ENCODE data around the gene STXBP6.

STXBP6 gene

DNA sequence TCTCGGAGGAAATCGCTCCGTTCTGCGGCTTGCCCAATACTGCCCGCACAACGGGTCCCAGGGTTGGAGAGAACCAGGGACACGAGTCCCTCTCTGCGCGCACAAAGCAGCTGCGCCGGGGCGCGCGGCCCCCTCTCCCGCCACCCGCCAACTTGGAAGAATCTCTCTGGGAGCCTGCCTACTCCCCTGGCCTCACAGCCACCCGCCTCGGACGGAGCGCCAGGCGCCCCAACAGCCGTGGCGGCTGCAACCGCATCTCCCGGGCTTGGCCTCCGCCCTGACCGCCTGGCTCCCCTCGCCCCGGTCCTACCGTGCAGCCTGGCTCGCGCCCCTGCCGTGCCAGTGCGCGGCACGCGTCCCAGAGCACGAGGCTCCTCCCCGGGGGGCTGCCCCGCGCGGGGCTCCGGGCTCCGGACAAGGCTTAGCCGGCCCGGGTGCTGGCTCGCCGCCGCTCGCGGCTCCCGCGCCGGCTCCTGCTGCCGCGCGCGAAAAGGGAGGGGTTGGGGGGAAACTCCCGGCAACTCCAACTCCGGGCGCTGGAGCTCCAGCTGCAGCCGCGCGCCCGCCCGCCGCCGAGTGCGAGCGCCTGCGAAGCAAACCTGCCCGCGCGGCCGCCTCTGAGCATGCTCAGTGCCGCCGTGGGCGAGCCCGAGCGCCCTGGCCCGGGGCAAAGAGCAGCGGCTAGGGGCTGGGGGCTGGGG lies at the start of gene STXBP6:
STXBP6 (minus strand) TSS at position 580 of the 701 bp plus-strand sequence. CDS start 75,329 bp downstream, outside the sequence.
- DNase-seq (ENCODE audit: low spot score), result peak; percentile 17

DNA sequence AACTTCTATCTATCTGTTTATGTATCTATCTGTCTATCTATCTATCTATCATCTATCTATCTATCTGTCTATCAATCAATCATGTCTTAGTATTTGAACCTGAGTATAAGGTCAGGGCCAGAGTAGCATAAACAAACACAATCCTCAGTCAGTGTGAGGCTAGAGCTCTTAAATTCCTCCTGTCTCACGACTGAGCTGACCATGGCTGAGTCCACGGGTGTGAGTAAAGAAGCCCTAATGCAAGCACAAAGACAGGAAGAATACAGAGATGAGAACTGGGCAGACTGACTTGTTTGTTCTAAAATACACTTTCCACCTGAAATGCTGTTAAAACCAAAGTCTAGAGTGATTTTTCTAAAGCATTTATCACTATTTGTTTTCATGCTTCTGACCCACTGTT lies 47.2 kb upstream of the STXBP6 start:
- no peak for DNase-seq (ENCODE audit: low spot score)

DNA sequence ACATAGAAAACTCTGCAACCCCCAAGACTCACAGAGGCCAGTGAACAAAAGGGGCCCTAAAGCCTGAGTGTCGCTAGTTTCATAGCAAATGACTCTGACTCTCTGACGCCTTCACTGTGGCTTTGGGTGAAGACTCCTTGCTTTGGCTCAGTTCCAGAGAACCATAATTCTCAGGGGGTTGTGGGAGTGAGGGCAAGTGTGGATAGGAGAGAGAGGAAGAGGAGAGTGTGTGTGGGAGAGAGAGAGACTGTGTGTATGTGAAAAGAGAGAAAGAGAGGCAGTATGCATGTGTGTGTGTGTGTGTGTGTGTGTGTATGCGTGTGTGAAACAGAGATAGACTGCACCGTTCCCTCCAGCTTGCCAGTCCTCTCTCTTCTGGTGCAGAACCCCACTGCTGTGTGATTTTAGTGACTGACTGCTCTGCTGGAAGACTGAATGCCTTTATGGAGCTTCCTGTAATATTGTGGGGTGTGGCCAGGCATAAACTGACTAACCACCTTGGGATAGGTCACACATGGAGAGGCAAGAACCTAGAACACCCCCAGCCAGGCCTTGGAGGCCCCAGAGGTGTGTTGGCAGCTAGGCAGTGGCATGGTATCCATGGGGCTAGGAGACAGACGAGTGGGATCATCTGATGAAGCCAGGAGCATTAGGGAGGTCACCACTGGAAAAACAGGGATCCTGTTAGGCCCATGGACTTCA lies 45.9 kb upstream of the STXBP6 start:
- DNase-seq (ENCODE audit: low spot score), result no peak

DNA sequence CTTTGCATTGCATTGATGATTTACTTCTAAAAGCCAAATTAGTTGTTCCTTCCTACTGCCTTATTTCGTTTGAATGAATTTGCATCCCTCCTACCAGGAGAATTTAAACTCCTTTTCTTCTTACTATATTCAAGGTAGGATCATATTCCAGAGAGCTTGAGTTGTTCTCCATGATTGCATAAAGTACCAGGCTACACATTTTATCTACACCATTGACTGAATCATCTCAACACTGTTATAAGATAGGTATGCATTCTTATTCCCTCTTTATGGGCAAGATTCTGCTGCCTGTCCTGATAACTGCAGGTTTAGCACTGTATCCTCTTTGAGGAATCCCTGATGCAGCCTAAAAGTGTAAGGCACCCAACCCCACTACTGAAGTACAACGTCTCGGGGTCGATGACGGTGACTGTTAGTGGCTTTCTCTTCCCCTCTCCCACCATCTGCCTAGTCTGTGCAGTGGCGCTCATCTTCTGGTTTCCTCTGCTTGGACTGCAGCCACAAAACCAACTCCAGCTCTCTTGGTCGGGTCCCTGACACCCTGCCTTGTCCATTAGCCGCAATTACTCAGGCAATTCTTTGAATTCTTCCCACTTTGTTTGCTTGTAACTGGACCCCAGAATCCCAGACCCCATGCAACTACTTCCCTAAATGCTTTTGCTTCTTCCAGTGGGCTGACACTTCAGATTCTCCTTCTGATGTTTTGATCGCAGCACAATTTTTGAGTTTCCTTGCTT lies 44.4 kb upstream of the STXBP6 start:
- no peak for DNase-seq (ENCODE audit: low spot score)

DNA sequence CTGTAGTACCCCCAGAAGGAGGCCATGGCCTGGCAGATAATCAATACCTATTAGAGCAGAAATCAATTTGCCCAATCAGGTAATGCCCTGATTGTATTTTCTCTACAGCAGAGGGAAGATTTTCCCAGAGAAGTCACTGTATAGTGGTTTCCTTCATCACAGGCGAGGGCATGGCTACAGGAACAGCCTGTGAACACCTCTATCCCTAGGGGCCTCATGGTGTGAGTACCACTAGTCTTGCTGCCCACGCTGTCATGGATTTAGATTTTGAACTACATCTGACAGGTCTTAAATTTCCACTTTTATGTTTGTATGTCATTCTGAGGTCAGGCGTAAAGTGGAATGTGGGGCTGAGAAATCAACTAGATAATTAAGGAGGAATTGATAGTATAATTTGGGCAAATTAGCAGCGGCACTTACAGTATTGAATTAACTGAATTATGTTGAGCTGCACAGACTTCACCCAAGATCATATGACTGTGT lies 42.4 kb upstream of the STXBP6 start:
- no peak for DNase-seq (ENCODE audit: low spot score)

DNA sequence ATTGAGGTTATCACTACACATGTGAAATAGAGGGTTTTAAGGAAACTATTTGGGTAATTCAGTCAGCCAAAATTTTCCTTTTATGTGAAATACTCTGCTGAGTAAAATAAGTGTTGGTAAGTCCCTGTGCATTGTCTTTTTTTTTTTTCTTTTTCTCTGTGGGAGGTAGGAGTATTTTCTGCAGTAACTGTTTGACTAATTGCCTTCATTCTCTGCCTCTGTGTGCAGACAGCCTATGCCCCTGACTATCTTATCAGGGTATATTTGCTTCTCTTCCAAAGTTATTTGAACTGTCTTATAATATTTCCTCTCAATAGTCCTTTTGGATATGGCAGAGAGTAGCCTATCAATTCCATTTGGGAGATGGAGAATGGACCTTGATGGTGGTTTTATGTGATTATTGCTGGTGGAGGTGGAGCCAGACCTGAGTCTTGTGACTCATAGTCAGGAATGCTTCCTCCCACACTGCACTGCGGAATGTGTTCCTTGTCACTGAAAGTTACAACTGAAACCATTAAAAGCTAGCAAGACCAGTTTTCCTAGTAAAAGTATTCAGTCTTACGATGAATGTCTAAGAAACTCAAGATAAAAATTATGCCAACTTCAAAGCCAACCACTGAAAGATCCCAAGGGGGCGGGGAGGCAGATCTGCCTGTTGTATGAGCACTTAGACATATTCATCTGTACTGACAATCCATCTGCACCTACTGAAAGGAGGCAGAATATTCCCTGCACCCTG lies 40.9 kb upstream of the STXBP6 start:
- DNase-seq (ENCODE audit: low spot score), result peak; percentile 14

DNA sequence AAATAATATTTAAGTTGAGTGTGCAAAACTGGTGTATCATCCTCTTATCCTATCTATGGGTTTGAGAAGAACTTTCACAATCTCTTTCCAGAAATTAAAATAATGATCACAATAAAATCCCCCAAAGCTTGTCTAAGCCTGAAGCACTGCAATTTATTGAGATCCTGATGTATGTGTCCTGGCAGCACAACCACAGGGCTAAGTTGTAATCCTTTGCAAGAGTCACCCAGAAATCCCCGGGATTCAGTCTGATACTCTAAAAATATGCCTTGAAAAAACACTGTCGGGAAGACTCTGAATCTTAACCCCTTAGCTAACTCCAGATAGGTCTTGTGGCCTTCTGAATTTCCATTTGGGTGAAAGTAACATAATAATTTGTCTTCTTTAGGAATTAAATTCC lies 40.3 kb upstream of the STXBP6 start:
- no peak for DNase-seq (ENCODE audit: low spot score)

DNA sequence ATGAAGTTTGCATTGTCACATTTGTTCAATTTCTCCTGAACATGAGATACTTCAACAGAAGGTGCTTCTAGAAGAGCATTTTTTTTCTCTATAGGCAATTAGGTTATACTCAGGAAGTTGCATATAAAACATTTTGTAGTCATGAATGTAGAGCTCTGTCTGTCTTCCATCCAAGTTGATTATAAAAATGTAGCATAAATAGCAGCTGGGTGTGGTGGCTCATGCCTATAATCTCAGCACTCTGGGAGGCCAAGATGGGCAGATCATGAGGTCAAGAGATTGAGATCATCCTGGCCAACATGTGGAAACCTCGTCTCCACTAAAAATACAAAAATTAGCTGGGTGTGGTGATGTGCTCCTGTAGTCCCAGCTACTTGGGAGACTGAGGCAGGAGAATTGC lies 39.5 kb upstream of the STXBP6 start:
- DNase-seq (ENCODE audit: low spot score), result no peak

DNA sequence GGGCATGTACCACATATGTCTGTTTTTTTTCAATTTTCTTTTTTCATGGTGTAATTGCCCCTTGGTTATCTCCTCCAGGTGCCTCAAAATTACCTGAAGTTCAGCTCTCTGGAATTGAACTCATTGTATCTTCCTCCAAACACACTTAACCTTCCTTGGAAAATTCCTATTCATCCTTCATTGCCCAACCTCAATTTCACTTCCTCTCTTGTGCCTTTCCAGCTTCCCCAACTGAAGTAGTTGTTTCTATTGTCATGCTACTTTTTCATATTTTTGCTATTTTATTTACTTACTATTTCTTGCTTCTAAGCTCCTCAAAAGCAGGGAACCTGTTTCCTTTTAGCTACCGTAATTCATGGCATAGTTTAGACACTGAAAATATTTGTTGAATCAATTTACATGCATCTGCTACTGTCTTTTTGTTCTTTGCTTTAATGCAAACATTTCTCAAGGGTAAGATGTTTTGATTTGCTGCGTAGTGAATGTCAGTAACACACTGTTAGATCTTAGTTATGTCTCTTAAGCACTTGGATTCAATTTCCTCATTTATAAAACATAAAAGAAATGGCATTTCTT lies 37.0 kb upstream of the STXBP6 start:
- DNase-seq (ENCODE audit: low spot score), result no peak

DNA sequence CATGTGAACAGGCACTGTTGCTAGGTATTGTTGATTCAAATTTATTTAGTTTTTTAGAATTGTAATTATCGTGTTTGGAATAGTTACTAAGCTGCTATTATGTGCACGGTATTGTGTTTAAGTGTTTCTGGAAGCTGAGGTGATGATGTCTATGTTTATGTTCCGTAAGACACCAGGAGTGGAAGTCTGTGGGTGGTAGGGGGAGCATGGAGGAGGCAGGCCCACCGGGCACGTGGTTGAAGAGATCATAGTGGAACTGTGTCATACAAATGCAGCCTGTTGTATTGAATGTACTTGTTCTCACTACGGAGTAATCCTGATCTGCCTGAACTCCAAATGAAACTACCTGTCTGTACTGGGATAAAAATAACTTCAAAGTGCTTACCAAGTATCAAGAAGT lies 36.1 kb upstream of the STXBP6 start:
- DNase-seq (ENCODE audit: low spot score), result no peak

DNA sequence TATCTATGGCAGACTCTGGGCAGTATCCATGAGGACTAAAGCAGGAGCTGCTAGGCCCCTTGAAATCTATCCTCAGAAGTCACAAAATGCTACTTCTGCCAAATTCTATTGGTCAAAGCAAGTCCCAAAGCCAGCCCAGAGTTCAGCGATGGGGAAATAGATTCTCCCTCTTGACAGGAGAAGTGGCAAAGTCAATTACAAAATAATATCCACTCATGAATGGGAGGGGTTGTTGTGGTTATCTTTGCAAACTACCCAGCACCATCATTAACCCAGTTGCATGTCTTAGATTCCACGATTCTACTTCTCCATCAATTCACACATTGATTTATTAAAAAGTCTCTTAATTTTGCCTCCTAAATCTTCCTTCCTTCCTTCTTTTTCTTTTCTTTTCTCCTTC lies 30.7 kb upstream of the STXBP6 start:
- DNase-seq (ENCODE audit: low spot score), result no peak

DNA sequence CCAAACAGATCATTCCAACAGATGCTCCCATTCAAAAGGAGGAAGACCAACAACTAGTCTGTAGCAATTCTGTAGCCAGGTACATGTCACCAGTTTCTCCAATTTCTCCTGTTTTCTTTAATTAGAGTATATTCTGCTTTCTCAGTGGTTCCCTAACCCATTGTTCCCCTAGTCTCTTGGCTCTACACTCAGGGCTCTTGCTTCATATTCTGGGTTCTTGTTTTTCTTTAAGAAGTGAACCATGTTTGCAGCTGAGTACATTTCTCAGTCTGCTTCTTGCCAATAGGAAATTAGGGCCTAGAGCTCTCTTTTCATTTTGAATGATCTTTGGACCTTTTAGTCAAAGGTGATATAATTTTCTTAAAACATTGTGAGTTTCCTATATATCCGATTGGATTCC lies 29.4 kb upstream of the STXBP6 start:
- no peak for DNase-seq (ENCODE audit: low spot score)

DNA sequence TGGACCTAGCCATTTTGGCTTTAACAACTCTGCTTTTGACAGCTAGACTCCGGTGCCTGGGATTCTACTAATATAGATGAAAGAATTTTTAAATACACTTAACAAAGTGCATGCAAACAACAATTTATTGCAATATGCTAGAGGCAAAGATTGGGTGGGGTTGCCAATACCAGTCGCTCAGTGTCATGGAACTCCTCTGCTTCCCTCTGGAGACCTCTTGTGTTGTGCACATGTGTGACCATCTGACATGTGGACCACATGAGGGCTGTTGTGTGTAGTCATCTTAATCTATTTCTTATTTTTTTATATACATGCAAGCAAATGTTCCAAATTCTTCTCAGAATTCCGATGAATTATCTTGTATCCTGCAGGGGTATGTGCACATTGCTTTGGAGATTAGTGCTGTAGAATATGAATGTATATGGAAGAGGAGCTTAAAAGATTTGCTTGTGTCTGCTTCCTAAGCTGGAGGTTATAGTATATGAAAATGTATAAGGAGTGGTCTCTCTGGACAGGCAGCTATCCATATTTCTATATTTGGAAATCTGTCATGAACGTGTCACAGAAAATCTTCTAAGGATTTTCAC lies 24.2 kb upstream of the STXBP6 start:
- DNase-seq (ENCODE audit: low spot score), result no peak

DNA sequence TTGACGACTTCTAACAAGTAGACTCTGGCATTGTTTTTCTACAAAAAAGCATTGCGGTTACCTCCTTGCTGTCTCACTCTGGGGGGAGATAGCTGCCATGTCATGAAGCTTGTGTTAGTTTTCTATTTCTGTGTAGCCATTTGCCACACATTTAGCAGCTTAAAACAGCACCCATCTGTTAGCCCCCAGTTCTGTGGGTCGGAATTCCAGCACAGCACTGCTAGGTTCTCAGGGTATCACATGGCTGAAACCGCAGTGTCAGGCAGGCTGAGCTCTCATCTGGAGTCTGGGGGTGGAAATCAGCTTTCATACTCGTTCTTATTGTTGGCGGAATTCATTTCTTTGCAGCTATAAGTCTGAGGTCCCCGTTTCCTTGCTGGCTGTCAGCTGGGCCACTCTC lies 19.9 kb upstream of the STXBP6 start:
- no peak for DNase-seq (ENCODE audit: low spot score)

DNA sequence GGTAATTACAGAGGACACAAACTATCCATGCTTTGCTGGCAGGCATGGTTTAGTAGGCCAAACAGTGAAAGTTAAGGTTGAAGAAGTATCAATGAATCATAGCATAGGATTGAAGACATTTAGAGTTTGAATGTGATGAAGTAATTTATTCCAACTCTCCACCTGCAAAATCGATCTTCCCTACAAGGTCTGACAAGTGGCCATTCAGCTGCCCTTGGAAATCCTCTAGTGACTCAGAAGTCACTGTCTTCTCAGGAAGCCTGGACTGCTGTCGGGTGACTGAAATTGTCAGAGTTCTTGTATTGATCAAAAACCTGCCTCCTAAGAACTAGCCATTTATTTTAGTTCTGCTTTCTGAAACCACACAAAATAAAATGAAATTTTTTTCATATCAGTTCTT lies 17.7 kb upstream of the STXBP6 start:
- no peak for DNase-seq (ENCODE audit: low spot score)

DNA sequence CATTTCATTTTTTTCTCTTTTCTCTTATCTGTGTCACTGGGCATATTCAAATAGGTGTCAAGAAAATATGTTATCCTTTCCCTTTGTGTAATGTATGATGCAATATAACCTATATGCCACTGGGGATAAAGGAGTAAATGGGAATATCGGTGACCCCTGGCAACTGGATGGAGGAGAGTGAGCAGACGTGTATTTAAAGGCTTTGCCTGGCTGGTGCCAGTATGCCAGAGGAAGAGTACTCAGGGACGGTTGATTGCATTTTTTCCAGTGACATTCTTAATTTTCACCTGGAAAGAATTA lies 12.0 kb upstream of the STXBP6 start:
- DNase-seq (ENCODE audit: low spot score), result no peak

DNA sequence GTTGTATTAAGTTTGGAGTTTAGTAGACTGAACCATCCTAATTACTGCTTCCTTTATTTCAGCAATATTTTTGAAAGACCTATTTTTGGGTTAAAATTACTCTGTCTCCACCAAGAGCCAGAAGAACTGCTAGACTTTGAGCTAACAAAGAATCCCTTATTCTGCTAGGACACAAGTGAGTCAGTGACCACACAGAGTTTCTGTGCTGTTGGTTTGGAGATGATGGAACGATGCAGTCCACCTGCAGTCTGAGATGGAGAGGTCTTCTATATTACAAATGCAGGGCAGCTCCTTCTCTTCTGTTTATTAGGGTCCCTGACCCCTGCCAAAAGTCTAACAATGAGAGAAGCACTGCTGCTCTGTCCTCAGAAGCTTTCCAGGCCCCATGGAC lies 6.7 kb upstream of the STXBP6 start:
- DNase-seq (ENCODE audit: low spot score), result no peak

DNA sequence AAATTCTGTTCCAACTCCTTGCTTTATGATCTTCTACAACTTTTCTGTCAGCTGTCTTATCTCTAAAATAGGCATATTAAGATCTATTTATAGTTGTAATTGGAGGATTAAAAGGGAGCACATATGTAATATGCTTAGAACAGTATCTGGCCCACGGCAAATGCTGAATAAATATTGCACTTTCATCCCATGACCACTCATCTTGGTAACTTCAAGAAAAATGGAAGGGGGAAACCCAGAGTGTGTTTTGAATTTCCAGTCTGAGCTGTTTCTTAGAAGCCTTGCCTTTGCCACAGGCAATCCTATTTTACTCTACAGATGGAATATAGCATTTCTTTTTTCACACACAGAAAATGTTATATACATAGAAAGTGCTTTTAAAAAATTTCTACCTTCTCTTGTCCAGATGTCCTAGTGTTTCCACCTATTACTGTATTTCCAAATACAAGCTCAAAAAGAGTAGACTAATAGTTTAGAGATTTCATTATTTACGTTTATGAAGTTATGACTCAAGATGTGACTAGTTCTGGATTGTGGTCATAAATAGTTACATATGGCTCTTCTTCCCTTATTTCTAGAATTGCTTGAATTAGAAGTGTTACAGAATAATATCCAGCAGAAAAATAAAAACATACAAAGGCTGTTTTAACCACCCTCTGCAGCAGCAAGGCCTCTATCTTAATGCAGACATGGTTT lies 6.2 kb upstream of the STXBP6 start:
- no peak for DNase-seq (ENCODE audit: low spot score)

DNA sequence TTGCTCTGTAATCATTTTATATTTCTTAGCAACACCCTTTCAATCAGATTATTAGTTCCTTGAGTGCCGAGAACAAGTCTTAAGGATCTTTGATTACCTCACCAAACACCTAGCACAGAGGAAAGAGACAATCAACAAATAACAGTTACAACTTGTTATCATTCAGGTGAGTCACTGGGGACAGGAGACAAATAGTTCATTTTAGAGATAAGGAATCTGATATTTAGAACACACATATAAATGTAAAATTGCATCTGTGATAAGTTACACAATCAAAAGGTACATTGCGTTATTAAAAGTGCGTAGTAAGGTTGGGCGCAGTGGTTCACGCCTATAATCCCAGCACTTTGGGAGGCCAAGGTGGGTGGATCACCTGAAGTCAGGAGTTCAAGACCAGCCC lies 5.1 kb upstream of the STXBP6 start:
- no peak for DNase-seq (ENCODE audit: low spot score)

DNA sequence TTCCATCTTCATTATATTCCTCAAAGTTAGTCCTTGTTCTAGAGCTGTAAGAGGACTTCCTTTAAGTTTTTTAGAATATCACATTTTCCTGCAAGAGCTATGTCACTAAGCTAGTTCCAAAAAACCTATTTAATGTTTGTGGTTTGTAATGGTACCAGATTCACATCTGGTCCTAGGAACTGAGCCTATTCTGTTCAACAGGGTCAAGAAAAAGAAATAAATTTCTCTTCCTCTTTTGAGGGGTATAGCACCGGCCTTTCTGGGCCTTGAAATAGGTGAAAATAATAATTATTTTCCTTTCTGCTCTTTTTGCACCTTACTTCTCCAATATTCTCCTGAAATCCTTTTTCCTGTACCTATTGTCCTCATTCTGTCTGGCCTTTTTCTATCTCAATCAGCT lies 3.6 kb upstream of the STXBP6 start:
- DNase-seq (ENCODE audit: low spot score), result no peak

DNA sequence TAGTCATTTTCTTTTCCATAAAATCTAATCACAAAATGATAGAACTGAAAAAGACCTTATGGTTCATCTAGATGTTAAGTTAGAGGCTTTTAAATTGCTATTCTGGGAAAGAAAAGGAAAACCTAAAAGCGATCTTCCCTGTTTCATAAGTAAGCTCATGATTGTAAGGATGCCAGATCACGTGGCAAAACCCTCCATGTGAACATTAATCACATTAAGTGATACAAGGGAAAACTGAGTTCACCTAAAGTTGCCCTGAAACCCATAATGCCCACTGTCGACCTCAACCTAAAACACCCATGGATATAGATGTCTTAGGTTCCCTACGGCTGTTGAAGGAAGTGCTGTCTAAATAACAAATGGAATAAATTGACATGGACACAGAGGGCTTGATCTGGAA lies 3.0 kb upstream of the STXBP6 start:
- DNase-seq (ENCODE audit: low spot score), result no peak

Data from RKO (cell line).